OCI-LY7 (cell line): ENCODE data around the gene NR5A1. TPM values are rescaled to one million over a fixed set of nuclear protein-coding genes. Genes with fewer than 3 reads are reported as not detected.

ENCODE experiments used
- BruUV-seq: library from RNA; stranded (reverse); fragments of 400-500 nt; replicated peaks from 2 replicates; lab custom pipeline; 2021; lab: Mats Ljungman, UMichigan
- CTCF ChIA-PET: fragments of 300-600 bp; sonication (Branson Sonifier 250); formaldehyde crosslinking; loops from one replicate; lab custom pipeline; 2022; ENCODE audit warnings: antibody characterized with exemption; ENCODE audit not compliant: unreplicated experiment; lab: Charles Lee
- POLR2A ChIA-PET: fragments of 300-600 bp; sonication (Branson Sonifier 250); formaldehyde crosslinking; loops from one replicate; lab custom pipeline; 2022; ENCODE audit warnings: antibody characterized with exemption; lab: Charles Lee
- DNase-seq: peaks from one replicate; pipeline ENCODE4 v3.0.0-alpha.2; 2015; ENCODE audit warnings: low spot score
- H2AFZ ChIP-seq: fragments of 200-600 bp; sonication (generic), shearing (Covaris generic); 2 replicates; pipeline ENCODE4 v1.6.1; 2014; ENCODE audit warnings: mild to moderate bottlenecking, antibody characterized with exemption, low read length, moderate library complexity
- H3K27ac ChIP-seq: fragments of 200-600 bp; sonication (generic); 2 replicates; pipeline ENCODE4 v1.5.1; 2014; ENCODE audit warnings: mixed run types, low read depth, mild to moderate bottlenecking, moderate library complexity, low read length, inconsistent platforms; ENCODE audit not compliant: poor library complexity, severe bottlenecking
- H3K36me3 ChIP-seq: fragments of 200-600 bp; sonication (generic); 2 replicates; pipeline ENCODE4 v1.6.1; 2014; ENCODE audit warnings: mild to moderate bottlenecking, antibody characterized with exemption, low read length, moderate library complexity, mixed read lengths; ENCODE audit not compliant: insufficient read depth
- H3K4me1 ChIP-seq: fragments of 200-600 bp; sonication (generic); 2 replicates; pipeline ENCODE4 v1.5.1; 2014; ENCODE audit warnings: mild to moderate bottlenecking, low read length; ENCODE audit not compliant: insufficient read depth, poor library complexity, severe bottlenecking
- H3K4me2 ChIP-seq: fragments of 200-600 bp; sonication (generic); 2 replicates; pipeline ENCODE4 v1.6.1; 2014; ENCODE audit warnings: mild to moderate bottlenecking, low read length
- H3K4me3 ChIP-seq: fragments of 200-600 bp; sonication (generic); 2 replicates; pipeline ENCODE4 v1.5.1; 2014; ENCODE audit warnings: mild to moderate bottlenecking, low read depth, low read length; ENCODE audit not compliant: poor library complexity, severe bottlenecking
- H3K79me2 ChIP-seq: fragments of 200-600 bp; sonication (generic); 2 replicates; pipeline ENCODE4 v1.6.1; 2016; ENCODE audit warnings: low read depth, mild to moderate bottlenecking, low read length, moderate library complexity, mixed read lengths; ENCODE audit not compliant: insufficient read depth
- H3K9me2 ChIP-seq: fragments of 200-600 bp; sonication (generic); 2 replicates; pipeline ENCODE4 v1.6.1; 2016; ENCODE audit warnings: mild to moderate bottlenecking, low read length, mixed read lengths; ENCODE audit not compliant: insufficient read depth
- H3K9me3 ChIP-seq: fragments of 200-600 bp; sonication (generic); 2 replicates; pipeline ENCODE4 v1.6.1; 2014; ENCODE audit warnings: mild to moderate bottlenecking, mixed run types, low read length, mixed read lengths
- H4K20me1 ChIP-seq: fragments of 200-600 bp; sonication (generic); 2 replicates; pipeline ENCODE4 v1.6.1; 2014; ENCODE audit warnings: mild to moderate bottlenecking, antibody characterized with exemption, low read length, moderate library complexity, mixed read lengths; ENCODE audit not compliant: insufficient read depth
- EZH2phosphoT487 ChIP-seq: fragments of 200-600 bp; sonication (generic); IDR thresholded peaks from 2 replicates; pipeline ENCODE4 v1.6.1; 2018; ENCODE audit warnings: low read depth, borderline replicate concordance, mild to moderate bottlenecking, mixed run types, antibody characterized with exemption, low read length, moderate library complexity, mixed read lengths
- intact Hi-C: fragments of 100-400 bp; cut with micrococcal nuclease; formaldehyde crosslinking; loops from one replicate; pipeline ENCODE4 v1.10.0; 2022; ENCODE audit not compliant: unreplicated experiment
- total RNA-seq, 2 experiments: library from RNA; depleted of rRNA in 1 of 2; stranded (reverse); fragments of >200 nt in 1 of 2; shearing (Covaris generic) in 1 of 2; gene quantifications; 2 replicates each; pipeline ENCODE4 v1.2.3, GENCODE V29; 2014 to 2022
- TF ChIP-seq, protein P1 (sequence below): fragments of 200-600 bp; sonication (generic); conservative IDR thresholded peaks from 2 replicates; pipeline ENCODE4 v1.5.1; 2014; ENCODE audit warnings: mild to moderate bottlenecking, antibody characterized with exemption, low read length, moderate library complexity, mixed read lengths

The NR5A1 gene
- total RNA-seq, 2 experiments from 2014 or later = not detected

DNA sequence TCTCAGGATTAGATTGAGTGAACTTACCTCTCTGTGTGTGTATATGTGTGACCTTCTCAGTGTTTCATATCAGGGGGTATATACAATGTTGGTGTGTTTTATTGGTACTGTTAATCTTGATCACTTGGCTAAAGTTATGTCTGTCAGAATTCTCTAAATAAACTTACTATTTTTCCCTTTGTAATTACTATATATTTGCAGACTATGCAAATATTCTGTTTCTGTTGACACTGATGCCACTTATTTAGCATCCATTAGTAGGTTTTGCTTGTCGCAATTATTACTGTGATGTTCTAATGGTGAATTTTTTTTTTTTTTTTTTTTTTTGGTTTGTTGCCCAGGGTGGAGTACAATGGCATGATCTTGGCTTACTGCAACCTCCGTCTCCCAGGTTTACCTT is 42.9 kb upstream of the NR5A1 start:
- Histone ChIP-seq H3K27ac (no peak overlapping the region), H3K4me1 (no peaks in the 10 kb centered on the region), H4K20me1 (no peaks in the 10 kb centered on the region), H3K4me2 (no peak overlapping the region), H3K36me3 (no peaks in the 10 kb centered on the region), H3K9me2 (no peaks in the 10 kb centered on the region), H3K4me3 (no peak overlapping the region), H2AFZ (no peak overlapping the region), H3K9me3 (no peaks in the 10 kb centered on the region), H3K79me2 (no peaks in the 10 kb centered on the region)
- BruUV-seq = no TSS peak
- DNase-seq = no peak
- intact Hi-C loops = loop anchor here (5.0 kb wide), 1 partner anchor 162 kb away; no protein-coding TSS in a partner anchor
- POLR2A ChIA-PET = interaction anchor here (0.6 to 1.0 kb wide), 2 partner anchors 137 to 1597 kb away, joined by 3 read pairs; no protein-coding TSS in a partner anchor
- TF ChIP-seq, protein P1, sequence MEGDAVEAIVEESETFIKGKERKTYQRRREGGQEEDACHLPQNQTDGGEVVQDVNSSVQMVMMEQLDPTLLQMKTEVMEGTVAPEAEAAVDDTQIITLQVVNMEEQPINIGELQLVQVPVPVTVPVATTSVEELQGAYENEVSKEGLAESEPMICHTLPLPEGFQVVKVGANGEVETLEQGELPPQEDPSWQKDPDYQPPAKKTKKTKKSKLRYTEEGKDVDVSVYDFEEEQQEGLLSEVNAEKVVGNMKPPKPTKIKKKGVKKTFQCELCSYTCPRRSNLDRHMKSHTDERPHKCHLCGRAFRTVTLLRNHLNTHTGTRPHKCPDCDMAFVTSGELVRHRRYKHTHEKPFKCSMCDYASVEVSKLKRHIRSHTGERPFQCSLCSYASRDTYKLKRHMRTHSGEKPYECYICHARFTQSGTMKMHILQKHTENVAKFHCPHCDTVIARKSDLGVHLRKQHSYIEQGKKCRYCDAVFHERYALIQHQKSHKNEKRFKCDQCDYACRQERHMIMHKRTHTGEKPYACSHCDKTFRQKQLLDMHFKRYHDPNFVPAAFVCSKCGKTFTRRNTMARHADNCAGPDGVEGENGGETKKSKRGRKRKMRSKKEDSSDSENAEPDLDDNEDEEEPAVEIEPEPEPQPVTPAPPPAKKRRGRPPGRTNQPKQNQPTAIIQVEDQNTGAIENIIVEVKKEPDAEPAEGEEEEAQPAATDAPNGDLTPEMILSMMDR = no peak
- TF ChIP-seq EZH2phosphoT487 = no peak
- CTCF ChIA-PET = no interaction called here

DNA sequence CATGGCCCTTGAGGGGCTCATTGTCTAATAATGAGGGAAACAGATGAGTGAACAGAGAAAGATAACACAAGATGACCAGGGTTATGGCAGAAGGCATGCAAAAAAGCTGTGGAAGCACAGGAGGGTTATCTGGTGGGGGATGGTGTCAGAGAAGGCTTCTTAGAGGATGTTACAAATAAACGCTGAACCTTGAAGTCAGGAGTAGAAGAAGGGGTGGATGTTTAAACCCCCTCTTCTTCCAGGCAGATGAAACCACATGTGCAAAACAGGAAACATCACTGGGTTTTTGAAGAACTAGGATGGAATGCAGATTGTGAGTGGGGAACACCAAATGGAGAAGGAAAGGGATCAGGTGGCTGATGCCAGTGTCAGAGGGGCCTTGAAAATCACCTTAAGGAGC is 41.8 kb upstream of the NR5A1 start:
- ChIA-PET POLR2A (interaction anchor here (1.0 kb wide), 1 partner anchor 138 kb away, joined by 3 read pairs; no protein-coding TSS in a partner anchor), CTCF (no interaction called here)
- intact Hi-C loops = no loop called here
- Histone ChIP-seq H3K79me2 (no peaks in the 10 kb centered on the region), H3K4me3 (no peak overlapping the region), H3K36me3 (no peaks in the 10 kb centered on the region), H3K27ac (no peak overlapping the region), H3K9me3 (no peaks in the 10 kb centered on the region), H3K4me1 (no peaks in the 10 kb centered on the region), H3K9me2 (no peaks in the 10 kb centered on the region), H4K20me1 (no peaks in the 10 kb centered on the region), H3K4me2 (no peak overlapping the region), H2AFZ (no peak overlapping the region)
- no peak for DNase-seq
- no peak for TF ChIP-seq EZH2phosphoT487
- TF ChIP-seq, protein P1 = no peak
- no TSS peak for BruUV-seq

DNA sequence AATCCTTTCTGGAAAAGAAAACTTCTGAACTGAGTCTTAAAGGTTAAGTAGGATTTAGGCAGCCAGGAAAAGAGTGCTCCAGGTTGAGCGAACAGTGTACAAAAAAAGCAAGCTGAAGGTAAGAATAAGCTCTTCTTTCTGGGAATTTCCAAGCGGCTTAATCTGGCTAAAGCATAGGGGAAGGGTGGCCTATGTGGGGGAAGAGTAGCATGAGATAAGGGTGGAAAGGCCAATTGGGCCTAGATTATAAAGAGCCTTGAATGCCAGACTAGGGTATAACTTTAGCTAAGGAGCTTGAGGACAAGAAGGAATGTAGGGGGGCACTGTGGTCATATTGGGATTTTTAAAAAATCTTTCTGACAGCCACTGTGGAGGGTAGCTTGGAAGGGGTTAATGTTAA is 37.3 kb upstream of the NR5A1 start:
- Histone ChIP-seq H3K9me2 (no peaks in the 10 kb centered on the region), H4K20me1 (no peaks in the 10 kb centered on the region), H3K36me3 (peaks cover 5% of the 10 kb centered on the region; the same call in 1 of the 2 replicates), H2AFZ (no peak overlapping the region), H3K27ac (no peak overlapping the region), H3K4me2 (no peak overlapping the region), H3K4me1 (no peaks in the 10 kb centered on the region), H3K79me2 (no peaks in the 10 kb centered on the region), H3K4me3 (no peak overlapping the region), H3K9me3 (no peaks in the 10 kb centered on the region)
- ChIA-PET CTCF (no interaction called here), POLR2A (no interaction called here)
- BruUV-seq = no TSS peak
- TF ChIP-seq EZH2phosphoT487 = no peak
- TF ChIP-seq, protein P1 = no peak
- intact Hi-C loops = no loop called here
- DNase-seq = no peak
